Measurements from ENCODE around the gene KCTD17. TPM values are rescaled to one million over a fixed set of nuclear protein-coding genes. Genes with fewer than 3 reads are reported as not detected.

Gene KCTD17

DNA sequence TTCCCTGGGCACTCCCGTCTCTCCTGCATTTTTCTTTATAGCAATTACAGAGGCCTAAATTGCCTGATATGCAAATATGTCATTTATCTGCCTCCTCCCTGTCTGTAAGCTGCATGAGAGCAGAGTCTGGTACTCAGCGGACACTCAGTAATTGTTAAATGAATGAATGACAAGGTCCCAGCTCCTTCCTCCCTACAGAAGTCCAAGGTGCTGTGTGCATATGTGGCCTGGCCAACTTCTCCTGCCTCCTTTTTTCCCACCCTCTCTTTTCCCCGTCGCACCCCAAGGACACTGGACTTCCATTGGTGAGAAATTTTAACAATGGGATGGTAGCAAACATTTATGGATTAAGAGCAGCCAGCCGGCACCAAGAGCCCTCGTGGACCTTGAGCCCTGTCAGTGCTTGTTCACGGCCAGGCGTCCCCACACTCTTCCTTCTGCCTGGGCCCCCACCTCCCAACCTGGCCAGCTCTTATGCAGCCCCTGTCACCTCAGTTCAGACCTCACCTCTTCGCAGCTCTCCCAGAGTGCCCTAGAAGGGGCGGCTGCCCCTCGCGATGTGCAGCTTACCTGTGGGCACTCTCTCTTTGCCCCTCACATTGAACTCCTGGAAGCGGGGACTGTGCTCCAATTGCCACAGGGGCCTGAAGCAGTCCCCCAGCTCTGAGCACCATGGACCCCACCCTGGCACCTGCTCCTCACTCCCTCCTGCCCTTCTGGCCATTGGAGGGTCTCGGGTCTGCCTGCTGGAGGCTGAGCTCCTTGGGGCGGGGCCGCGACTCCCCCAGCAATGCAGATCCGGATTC is 56.5 kb downstream of the KCTD17 start:
- Histone ChIP-seq H3K4ac (ENCODE audit: low read depth, low read length) (no peak overlapping the region), H2AK5ac (ENCODE audit: low read length) (no peak overlapping the region), H3K79me1 (ENCODE audit: low read length) (no peaks in the 10 kb centered on the region), H3K4me1 (ENCODE audit: control insufficient read depth, low read depth, low read length) (no peaks in the 10 kb centered on the region), H3K36me3 (ENCODE audit: control insufficient read depth, insufficient read depth, low read length) (no peaks in the 10 kb centered on the region), H3K56ac (ENCODE audit: low read length) (no peak overlapping the region), H3K9ac (ENCODE audit: low read length) (no peak overlapping the region), H3K18ac (ENCODE audit: low read length) (no peak overlapping the region), H3K4me2 (ENCODE audit: low read length) (no peak overlapping the region), H2BK5ac (ENCODE audit: low read length) (no peak overlapping the region), H2BK120ac (ENCODE audit: low read depth, low read length) (no peak overlapping the region), H2BK15ac (replicated peaks; ENCODE audit: low read depth) (no peak overlapping the region), H3K4me3 (ENCODE audit: low read length) (no peak overlapping the region), H4K8ac (ENCODE audit: low read depth, low read length) (no peak overlapping the region), H3K23ac (ENCODE audit: low read length) (no peak overlapping the region), H3K27me3 (ENCODE audit: insufficient read depth, low read length, poor library complexity) (no peaks in the 10 kb centered on the region), H3K79me2 (ENCODE audit: control insufficient read depth, insufficient read depth, low read length) (no peaks in the 10 kb centered on the region), H4K5ac (ENCODE audit: low read length) (no peak overlapping the region), H3K27ac (ENCODE audit: low read depth, low read length) (no peak overlapping the region)
- DNase-seq = no peak
- no CpG with 5 or more reads among the region's 18 CpGs for WGBS (ENCODE audit: extremely low coverage, insufficient coverage, low lambda C conversion rate)

- Histone ChIP-seq H3K4me1 (ENCODE audit: control insufficient read depth, low read depth, low read length) (no peaks in the 10 kb centered on the region), H3K18ac (ENCODE audit: low read length) (no peak within 1 kb of the TSS), H3K79me1 (ENCODE audit: low read length) (no peaks in the 10 kb centered on the region), H3K23ac (ENCODE audit: low read length) (no peak within 1 kb of the TSS), H3K56ac (ENCODE audit: low read length) (no peak within 1 kb of the TSS), H3K4ac (ENCODE audit: low read depth, low read length) (no peak within 1 kb of the TSS), H3K9ac (ENCODE audit: low read length) (no peak within 1 kb of the TSS), H2AK5ac (ENCODE audit: low read length) (no peak within 1 kb of the TSS), H2BK15ac (replicated peaks; ENCODE audit: low read depth) (no peak within 1 kb of the TSS), H2BK5ac (ENCODE audit: low read length) (no peak within 1 kb of the TSS), H3K79me2 (ENCODE audit: control insufficient read depth, insufficient read depth, low read length) (no peaks in the 10 kb centered on the region), H3K4me2 (ENCODE audit: low read length) (no peak within 1 kb of the TSS), H4K5ac (ENCODE audit: low read length) (no peak within 1 kb of the TSS), H3K27me3 (ENCODE audit: insufficient read depth, low read length, poor library complexity) (no peaks in the 10 kb centered on the region), H3K27ac (ENCODE audit: low read depth, low read length) (no peak within 1 kb of the TSS), H4K8ac (ENCODE audit: low read depth, low read length) (no peak within 1 kb of the TSS), H3K36me3 (ENCODE audit: control insufficient read depth, insufficient read depth, low read length) (no peaks in the 10 kb centered on the region), H3K4me3 (ENCODE audit: low read length) (no peak within 1 kb of the TSS), H2BK120ac (ENCODE audit: low read depth, low read length) (no peak within 1 kb of the TSS)
- DNase-seq = no peak
- no CpG with 5 or more reads among the region's 13 CpGs for WGBS (ENCODE audit: extremely low coverage, insufficient coverage, low lambda C conversion rate)
Measured at GRCh38 chr22:37109242-37109917, 57.8 kb downstream of the KCTD17 start, which contains the start of gene TMPRSS6. Gene TMPRSS6, minus strand, starts transcription at chr22:37109713. Its CDS starts 6,296 bp downstream, at chr22:37103417.

DNA sequence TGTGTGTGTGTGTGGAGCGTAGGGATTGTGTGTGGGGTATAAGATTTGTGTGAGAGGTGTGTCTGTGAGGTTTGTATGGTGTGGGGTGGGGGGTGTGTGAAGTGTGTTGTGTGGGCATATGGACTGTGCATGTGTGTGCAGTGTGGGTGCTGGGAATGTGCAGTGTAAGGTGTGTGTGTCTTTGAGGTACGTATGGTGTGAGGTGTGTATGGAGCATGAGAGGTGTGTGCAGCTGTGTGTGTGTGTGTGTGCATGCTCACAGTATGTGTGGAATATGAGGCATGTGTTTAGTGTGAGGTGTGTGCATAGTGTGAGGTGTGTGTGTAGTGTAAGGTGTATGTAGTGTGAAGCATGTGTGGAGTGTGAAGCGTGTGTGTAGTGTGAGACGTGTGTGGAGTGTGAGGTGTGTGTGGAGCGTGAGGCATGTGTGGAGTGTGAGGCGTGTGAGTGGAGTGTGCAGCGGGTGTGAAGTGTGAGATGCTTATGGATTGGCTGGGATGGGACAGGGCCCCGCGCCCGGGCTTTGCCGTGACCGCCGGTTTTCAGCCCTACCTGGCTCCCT is 59.7 kb downstream of the KCTD17 start:
- Histone ChIP-seq H2BK5ac (ENCODE audit: low read length) (no peak overlapping the region), H3K36me3 (ENCODE audit: control insufficient read depth, insufficient read depth, low read length) (no peaks in the 10 kb centered on the region), H3K4me3 (ENCODE audit: low read length) (no peak overlapping the region), H3K56ac (ENCODE audit: low read length) (no peak overlapping the region), H2AK5ac (ENCODE audit: low read length) (no peak overlapping the region), H3K27ac (ENCODE audit: low read depth, low read length) (no peak overlapping the region), H3K9ac (ENCODE audit: low read length) (no peak overlapping the region), H4K8ac (ENCODE audit: low read depth, low read length) (no peak overlapping the region), H3K18ac (ENCODE audit: low read length) (no peak overlapping the region), H3K27me3 (ENCODE audit: insufficient read depth, low read length, poor library complexity) (no peaks in the 10 kb centered on the region), H3K4me2 (ENCODE audit: low read length) (no peak overlapping the region), H3K4ac (ENCODE audit: low read depth, low read length) (no peak overlapping the region), H3K4me1 (ENCODE audit: control insufficient read depth, low read depth, low read length) (no peaks in the 10 kb centered on the region), H4K5ac (ENCODE audit: low read length) (no peak overlapping the region), H3K23ac (ENCODE audit: low read length) (peak overlapping the region; percentile 89), H3K79me2 (ENCODE audit: control insufficient read depth, insufficient read depth, low read length) (no peaks in the 10 kb centered on the region), H3K79me1 (ENCODE audit: low read length) (no peaks in the 10 kb centered on the region), H2BK120ac (ENCODE audit: low read depth, low read length) (no peak overlapping the region), H2BK15ac (replicated peaks; ENCODE audit: low read depth) (no peak overlapping the region)
- DNase-seq = no peak
- WGBS (ENCODE audit: extremely low coverage, insufficient coverage, low lambda C conversion rate) = 100% methylated on average over 5 of the region's 13 CpGs

- Histone ChIP-seq H3K4me2 (ENCODE audit: low read length) (no peak overlapping the region), H3K18ac (ENCODE audit: low read length) (no peak overlapping the region), H3K9ac (ENCODE audit: low read length) (no peak overlapping the region), H3K27me3 (ENCODE audit: insufficient read depth, low read length, poor library complexity) (no peaks in the 10 kb centered on the region), H3K23ac (ENCODE audit: low read length) (no peak overlapping the region), H3K27ac (ENCODE audit: low read depth, low read length) (no peak overlapping the region), H2AK5ac (ENCODE audit: low read length) (no peak overlapping the region), H3K79me1 (ENCODE audit: low read length) (no peaks in the 10 kb centered on the region), H4K5ac (ENCODE audit: low read length) (no peak overlapping the region), H2BK5ac (ENCODE audit: low read length) (no peak overlapping the region), H3K4ac (ENCODE audit: low read depth, low read length) (no peak overlapping the region), H3K4me3 (ENCODE audit: low read length) (no peak overlapping the region), H3K56ac (ENCODE audit: low read length) (peak overlapping the region; percentile 15), H2BK15ac (replicated peaks; ENCODE audit: low read depth) (no peak overlapping the region), H3K4me1 (ENCODE audit: control insufficient read depth, low read depth, low read length) (no peaks in the 10 kb centered on the region), H3K79me2 (ENCODE audit: control insufficient read depth, insufficient read depth, low read length) (no peaks in the 10 kb centered on the region), H2BK120ac (ENCODE audit: low read depth, low read length) (no peak overlapping the region), H4K8ac (ENCODE audit: low read depth, low read length) (no peak overlapping the region), H3K36me3 (ENCODE audit: control insufficient read depth, insufficient read depth, low read length) (no peaks in the 10 kb centered on the region)
- no CpG with 5 or more reads among the region's 12 CpGs for WGBS (ENCODE audit: extremely low coverage, insufficient coverage, low lambda C conversion rate)
- no peak for DNase-seq
Measured at GRCh38 chr22:37112084-37112728, 60.7 kb downstream of the KCTD17 start.

Small RNA genes lying within 50 kb of the gene (small RNA-seq; reads per million reads assigned to genes)
- not detected for gene RF00019 (ENCODE audit: insufficient read depth)

Data from mesendoderm (in vitro differentiated cells).